ENCODE measurements around the gene NFIB. TPM values are rescaled to one million over a fixed set of nuclear protein-coding genes. Genes with fewer than 3 reads are reported as not detected.
A peak's percentile ranks its signal among the peaks of the same experiment; 100 is the strongest.

NFIB gene
- total and polyA plus RNA-seq, 8 donors, result 6.7 to 624 (median 71.4) TPM

DNA sequence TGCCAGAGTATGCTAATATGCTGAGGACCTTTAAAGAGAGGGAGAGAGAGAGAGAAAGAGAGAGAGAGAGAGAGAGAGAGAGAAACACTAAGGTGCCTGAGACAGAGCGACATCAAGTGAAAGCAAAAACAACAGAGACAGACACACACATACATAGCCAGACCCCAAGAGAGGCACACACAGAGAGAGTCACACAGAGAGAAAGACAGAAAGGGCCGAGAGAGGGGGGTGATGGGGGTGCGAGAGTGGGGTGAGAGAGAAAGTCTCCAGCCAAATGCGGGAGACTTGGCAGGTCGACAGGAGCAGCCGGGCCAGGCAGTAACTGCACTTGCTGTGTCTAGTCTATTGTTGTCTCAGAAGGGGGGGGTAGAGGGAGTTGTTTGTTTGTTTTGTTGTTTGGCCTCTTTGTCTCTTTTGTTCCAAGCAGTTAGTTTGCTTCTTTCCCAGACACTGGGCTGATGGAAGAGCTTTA lies 30.1 kb upstream of the NFIB start:
- H3K4me3 ChIP-seq, result peak overlapping the region in 2 of 4 donors; percentile 7 to 23
- no peaks in the 10 kb centered on the region for H3K36me3 ChIP-seq
- peak overlapping the region in 3 of 5 donors; percentile 36 to 61 (median 51) for H3K27ac ChIP-seq
- no peak for TF ChIP-seq POLR2A (IDR thresholded peaks at IDR 0.05)
- TF ChIP-seq POLR2AphosphoS5 (IDR thresholded peaks at IDR 0.05), result no peak
- TF ChIP-seq EP300 (IDR thresholded peaks at IDR 0.05), result no peak
- TF ChIP-seq, protein P1, sequence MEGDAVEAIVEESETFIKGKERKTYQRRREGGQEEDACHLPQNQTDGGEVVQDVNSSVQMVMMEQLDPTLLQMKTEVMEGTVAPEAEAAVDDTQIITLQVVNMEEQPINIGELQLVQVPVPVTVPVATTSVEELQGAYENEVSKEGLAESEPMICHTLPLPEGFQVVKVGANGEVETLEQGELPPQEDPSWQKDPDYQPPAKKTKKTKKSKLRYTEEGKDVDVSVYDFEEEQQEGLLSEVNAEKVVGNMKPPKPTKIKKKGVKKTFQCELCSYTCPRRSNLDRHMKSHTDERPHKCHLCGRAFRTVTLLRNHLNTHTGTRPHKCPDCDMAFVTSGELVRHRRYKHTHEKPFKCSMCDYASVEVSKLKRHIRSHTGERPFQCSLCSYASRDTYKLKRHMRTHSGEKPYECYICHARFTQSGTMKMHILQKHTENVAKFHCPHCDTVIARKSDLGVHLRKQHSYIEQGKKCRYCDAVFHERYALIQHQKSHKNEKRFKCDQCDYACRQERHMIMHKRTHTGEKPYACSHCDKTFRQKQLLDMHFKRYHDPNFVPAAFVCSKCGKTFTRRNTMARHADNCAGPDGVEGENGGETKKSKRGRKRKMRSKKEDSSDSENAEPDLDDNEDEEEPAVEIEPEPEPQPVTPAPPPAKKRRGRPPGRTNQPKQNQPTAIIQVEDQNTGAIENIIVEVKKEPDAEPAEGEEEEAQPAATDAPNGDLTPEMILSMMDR (IDR thresholded peaks at IDR 0.05), result no peak
- intact Hi-C loops (cut with DNase I; ENCODE audit: low total_unique reads), result no loop called here
- WGBS, 5 donors, result 31 to 56% (median 42%) methylated on average over 6 of the region's 6 CpGs
- peaks cover 27 to 49% (median 43%) of the 10 kb centered on the region in 4 donors for H3K4me1 ChIP-seq
- DNase-seq, result peak in 1 of 2 donors; percentile 67
- peaks cover 12 to 86% (median 53%) of the 10 kb centered on the region in 3 donors for H3K27me3 ChIP-seq
- H3K9me3 ChIP-seq, result no peaks in the 10 kb centered on the region

DNA sequence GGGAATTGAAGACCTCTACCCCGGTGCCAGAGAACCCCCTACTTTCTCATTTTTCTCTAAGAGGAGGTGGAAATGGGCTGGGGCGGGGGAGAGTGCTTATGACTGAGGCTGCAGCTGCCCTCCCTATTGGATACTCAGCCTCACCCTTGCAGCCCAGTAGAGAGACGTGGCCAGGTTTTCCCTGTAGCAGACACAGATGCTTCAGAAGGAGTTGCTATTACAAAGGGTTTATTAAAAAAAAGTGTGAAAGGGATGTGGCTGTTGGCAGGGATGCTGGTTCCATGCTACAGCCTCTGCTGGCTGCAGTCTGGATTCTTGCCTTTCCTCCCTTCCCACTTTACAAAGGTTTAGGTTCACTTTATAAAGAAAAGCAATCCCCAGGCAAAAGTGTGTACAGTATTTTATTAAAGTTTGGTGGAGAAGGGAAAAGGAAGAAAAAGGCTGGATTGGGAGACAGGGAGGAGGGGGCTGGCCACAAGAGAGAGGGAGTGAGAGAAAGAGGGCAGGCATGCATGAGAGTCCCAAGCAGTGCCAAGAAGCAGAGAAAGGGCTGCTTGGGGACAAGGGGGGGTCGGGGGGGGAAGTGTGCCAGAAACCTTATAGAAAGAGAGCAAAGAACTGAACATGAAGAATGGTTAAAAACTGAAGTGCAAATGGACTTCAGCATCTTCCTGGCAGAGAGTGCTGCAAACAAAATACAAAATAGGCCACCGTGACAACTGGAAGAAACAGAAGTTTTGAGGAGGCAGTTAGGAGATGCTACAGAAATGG lies 29.5 kb upstream of the NFIB start:
- no peak for DNase-seq
- 45 to 52% (median 48%) methylated on average over 5 of the region's 5 CpGs for WGBS, 5 donors
- no peaks in the 10 kb centered on the region for H3K9me3 ChIP-seq
- intact Hi-C loops (cut with DNase I; ENCODE audit: low total_unique reads), result no loop called here
- H3K27ac ChIP-seq, result peak overlapping the region in 3 of 5 donors; percentile 36 to 61 (median 51)
- peaks cover 12 to 79% (median 46%) of the 10 kb centered on the region in 3 donors for H3K27me3 ChIP-seq
- H3K4me1 ChIP-seq, result peaks cover 21 to 43% (median 37%) of the 10 kb centered on the region in 4 donors
- H3K36me3 ChIP-seq, result no peaks in the 10 kb centered on the region
- TF ChIP-seq EP300 (IDR thresholded peaks at IDR 0.05) (no peak), POLR2AphosphoS5 (IDR thresholded peaks at IDR 0.05) (no peak), POLR2A (IDR thresholded peaks at IDR 0.05) (no peak)
- TF ChIP-seq, protein P1 (IDR thresholded peaks at IDR 0.05), result no peak
- no peak overlapping the region for H3K4me3 ChIP-seq

DNA sequence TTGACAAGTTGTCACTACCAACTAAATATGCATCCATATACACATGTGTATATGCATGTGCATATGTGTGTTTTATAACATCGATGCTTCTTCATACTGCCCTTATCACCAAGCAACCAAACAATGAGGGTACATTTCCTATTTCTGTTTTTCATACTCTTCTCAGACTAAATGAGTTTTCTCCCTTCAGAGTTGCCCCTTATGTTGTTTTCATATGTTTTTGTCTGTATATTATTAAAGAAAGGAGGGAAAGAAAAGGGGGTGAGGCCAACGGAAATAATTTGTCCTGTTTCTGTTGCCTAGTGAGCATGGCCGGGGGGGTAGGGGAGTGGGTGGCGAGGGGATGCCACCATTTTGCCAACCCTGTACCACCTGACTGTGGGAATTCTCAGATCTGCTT lies 28.8 kb upstream of the NFIB start:
- H3K27ac ChIP-seq, result peak overlapping the region in 1 of 5 donors; percentile 51
- no peak overlapping the region for H3K4me3 ChIP-seq
- intact Hi-C loops (cut with DNase I; ENCODE audit: low total_unique reads), result no loop called here
- no peaks in the 10 kb centered on the region for H3K36me3 ChIP-seq
- H3K9me3 ChIP-seq, result no peaks in the 10 kb centered on the region
- TF ChIP-seq POLR2A (IDR thresholded peaks at IDR 0.05) (no peak), EP300 (IDR thresholded peaks at IDR 0.05) (no peak), POLR2AphosphoS5 (IDR thresholded peaks at IDR 0.05) (no peak)
- TF ChIP-seq, protein P1 (IDR thresholded peaks at IDR 0.05), result no peak
- WGBS, 5 donors, result 74 to 86% (median 77%) methylated on average over 4 of the region's 4 CpGs
- peaks cover 7 to 72% (median 39%) of the 10 kb centered on the region in 3 donors for H3K27me3 ChIP-seq
- H3K4me1 ChIP-seq, result peaks cover 14 to 36% (median 30%) of the 10 kb centered on the region in 4 donors
- DNase-seq, result no peak

DNA sequence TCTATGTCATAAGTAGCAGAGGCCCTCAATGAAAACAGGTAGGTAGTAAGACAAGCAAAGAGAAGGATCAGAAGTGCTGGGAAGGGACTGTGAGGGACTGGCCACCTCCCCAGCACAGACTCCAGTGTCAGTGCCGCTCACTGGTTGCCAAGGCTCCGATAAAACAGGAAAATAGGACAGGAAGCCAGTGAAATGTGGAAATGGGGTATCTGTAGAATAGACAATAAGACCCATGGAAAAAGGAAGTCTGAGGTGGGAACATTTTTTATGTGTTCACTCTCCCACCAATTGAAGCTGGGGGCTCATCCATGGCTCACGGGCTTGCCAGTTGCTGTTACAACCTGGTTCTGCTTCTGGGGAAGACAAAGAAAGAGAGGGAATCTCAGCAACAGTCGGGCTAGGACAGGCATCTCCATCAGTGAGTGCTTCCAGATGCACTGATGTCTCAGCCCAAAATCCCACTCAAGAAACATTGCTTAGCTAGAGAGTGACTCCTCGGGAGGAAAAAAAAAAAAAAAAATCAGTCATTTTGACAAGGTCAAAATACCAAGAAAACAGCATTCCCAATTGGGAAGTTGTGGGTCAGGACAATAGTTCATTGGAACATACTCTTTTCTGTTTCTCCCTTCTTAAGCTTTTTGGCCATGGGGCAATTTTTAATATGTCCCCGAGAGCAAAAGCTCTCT lies 27.6 kb upstream of the NFIB start:
- Histone ChIP-seq H3K9me3 (no peaks in the 10 kb centered on the region), H3K36me3 (no peaks in the 10 kb centered on the region), H3K4me1 (peaks cover 2 to 24% (median 18%) of the 10 kb centered on the region in 4 donors), H3K4me3 (no peak overlapping the region), H3K27ac (peak overlapping the region in 2 of 5 donors; percentile 1 to 21), H3K27me3 (peaks cover 7 to 60% (median 28%) of the 10 kb centered on the region in 3 donors)
- no peak for TF ChIP-seq EP300 (IDR thresholded peaks at IDR 0.05)
- TF ChIP-seq POLR2A (IDR thresholded peaks at IDR 0.05), result no peak
- TF ChIP-seq, protein P1 (IDR thresholded peaks at IDR 0.05), result no peak
- TF ChIP-seq POLR2AphosphoS5 (IDR thresholded peaks at IDR 0.05), result no peak
- intact Hi-C loops (cut with DNase I; ENCODE audit: low total_unique reads), result no loop called here
- WGBS, 5 donors, result 45 to 68% (median 63%) methylated on average over 6 of the region's 6 CpGs
- peak in 1 of 2 donors; percentile 54 for DNase-seq

Data from stomach (tissue), 9 donors.